ENCODE data around the gene SMIM10. TPM values are rescaled to one million over a fixed set of nuclear protein-coding genes. Genes with fewer than 3 reads are reported as not detected.

The SMIM10 gene
- total and polyA plus RNA-seq, 8 donors, result 0.74 to 4.4 (median 1.3) TPM

DNA sequence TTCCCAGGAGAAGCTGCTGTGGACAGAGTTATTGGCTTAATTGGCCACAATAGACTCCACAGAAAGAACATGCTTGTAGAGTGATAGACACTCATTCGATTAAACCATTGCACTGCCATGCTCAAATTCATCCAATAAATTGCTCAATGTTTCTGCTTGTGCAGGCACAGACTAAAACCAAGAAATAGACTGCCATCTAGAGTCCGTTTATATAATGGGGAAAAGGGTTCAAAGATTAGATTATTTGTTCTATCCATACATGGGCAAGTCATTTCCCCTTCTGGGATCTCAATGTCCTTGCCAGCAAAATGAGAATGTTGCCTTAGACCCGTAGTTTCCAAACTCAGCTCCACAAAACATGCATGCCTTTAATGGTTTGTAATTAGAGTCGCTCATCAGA is 8.7 kb downstream of the SMIM10 start:
- TF ChIP-seq, protein P1, sequence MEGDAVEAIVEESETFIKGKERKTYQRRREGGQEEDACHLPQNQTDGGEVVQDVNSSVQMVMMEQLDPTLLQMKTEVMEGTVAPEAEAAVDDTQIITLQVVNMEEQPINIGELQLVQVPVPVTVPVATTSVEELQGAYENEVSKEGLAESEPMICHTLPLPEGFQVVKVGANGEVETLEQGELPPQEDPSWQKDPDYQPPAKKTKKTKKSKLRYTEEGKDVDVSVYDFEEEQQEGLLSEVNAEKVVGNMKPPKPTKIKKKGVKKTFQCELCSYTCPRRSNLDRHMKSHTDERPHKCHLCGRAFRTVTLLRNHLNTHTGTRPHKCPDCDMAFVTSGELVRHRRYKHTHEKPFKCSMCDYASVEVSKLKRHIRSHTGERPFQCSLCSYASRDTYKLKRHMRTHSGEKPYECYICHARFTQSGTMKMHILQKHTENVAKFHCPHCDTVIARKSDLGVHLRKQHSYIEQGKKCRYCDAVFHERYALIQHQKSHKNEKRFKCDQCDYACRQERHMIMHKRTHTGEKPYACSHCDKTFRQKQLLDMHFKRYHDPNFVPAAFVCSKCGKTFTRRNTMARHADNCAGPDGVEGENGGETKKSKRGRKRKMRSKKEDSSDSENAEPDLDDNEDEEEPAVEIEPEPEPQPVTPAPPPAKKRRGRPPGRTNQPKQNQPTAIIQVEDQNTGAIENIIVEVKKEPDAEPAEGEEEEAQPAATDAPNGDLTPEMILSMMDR (IDR thresholded peaks at IDR 0.05), result peak in 3 of 4 donors; percentile 17 to 22 (median 19)
- DNase-seq, result no peak

DNA sequence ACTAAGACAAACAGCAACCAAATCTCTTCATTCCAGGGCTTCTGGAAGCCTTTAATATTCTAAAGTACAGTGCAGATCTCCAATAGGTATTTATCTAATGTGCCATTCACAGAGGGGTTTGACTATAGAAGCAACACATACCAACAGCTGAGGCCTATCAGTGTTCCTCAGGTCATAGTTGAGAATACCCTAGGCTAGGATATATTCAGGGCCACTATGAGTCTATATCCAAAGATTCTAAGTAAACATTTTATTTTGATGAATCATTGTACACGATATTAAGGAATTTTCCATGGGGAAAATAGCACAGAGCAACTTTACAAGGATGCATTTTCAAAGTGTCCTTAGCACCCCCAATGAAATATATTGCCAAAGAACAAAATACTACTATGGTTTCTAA is 9.7 kb downstream of the SMIM10 start:
- ATAC-seq (no peak), FAIRE-seq (no peak), DNase-seq (no peak)
- no peak overlapping the region for H3K27ac ChIP-seq
- TF ChIP-seq, protein P1 (IDR thresholded peaks at IDR 0.05), result no peak
- H3K4me1 ChIP-seq, result no peaks in the 10 kb centered on the region
- H3K4me3 ChIP-seq, result no peak overlapping the region
- no peaks in the 10 kb centered on the region for H3K9me3 ChIP-seq
- H3K27me3 ChIP-seq, result no peaks in the 10 kb centered on the region
- H3K36me3 ChIP-seq, result no peaks in the 10 kb centered on the region
- 55 to 62% methylated on average over 1 of the region's 1 CpG for WGBS, 2 donors
- intact Hi-C loops (cut with DNase I), result no loop called here

More for the DNA sequence above, 8.7 kb downstream of the SMIM10 start:
- 19 to 23% methylated on average over 4 of the region's 4 CpGs for WGBS, 2 donors
- ATAC-seq (peak in 3 of 4 donors; percentile 33 to 48 (median 36)), FAIRE-seq (peak; percentile 26)
- intact Hi-C loops (cut with DNase I), result no loop called here
- Histone ChIP-seq H3K27ac (no peak overlapping the region), H3K27me3 (no peaks in the 10 kb centered on the region), H3K4me1 (no peaks in the 10 kb centered on the region), H3K36me3 (no peaks in the 10 kb centered on the region), H3K4me3 (no peak overlapping the region), H3K9me3 (no peaks in the 10 kb centered on the region)

DNA sequence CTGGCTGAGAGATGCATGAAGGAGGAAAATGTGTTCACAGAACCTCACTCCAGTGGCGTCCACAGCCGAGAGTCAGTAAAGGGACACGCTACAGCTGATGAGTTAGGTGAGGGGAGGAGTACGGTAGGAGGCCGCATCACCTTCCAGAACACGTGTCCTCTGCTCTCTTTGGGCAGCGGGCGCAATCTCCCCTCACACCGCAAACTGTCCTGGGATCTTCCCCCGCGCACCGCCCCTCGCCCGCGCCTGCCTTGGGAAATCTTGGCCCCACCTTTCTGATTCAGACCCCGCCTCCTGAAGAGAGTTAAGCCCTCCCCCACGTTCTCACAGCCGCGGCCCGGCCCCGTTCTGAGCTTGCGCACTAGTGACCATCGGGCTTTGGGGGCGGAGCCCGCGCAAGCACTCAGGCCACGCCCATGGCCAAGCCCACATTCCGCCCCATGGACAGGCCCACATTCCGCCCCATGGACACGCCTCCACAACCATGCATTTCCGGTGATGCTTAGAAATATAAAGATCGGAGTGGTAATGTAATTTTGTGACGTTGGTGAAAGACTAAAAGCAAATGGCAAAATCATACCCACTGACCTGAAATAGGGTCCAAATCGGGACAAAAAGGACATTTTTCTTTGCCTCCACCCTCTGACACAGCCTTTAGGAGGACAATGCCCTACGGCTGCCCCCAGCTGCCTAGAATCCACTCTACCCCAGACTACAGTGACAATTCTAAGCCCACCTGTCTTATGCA is 13.3 kb downstream of the SMIM10 start:
- H3K27ac ChIP-seq, result no peak overlapping the region

DNA sequence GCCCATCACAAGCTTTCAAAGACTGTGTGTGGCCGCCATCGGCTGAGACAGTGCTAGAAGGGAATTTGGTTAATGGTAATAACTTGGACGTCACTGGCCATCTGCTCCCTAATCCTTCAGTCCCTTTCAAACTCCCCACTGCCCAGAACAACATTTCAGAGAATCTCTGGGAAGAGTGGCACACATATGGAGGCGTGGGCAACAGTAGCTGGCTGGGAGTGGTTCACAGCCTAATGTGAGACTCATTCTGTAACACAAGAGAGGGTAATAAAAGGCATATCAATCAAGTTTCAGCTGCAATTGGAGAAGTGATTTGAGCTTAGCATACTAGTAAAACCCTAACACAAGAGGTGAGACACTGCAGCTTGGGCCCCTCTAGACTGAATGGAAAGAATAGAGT is 15.4 kb downstream of the SMIM10 start:
- WGBS, 2 donors, result 77 to 79% methylated on average over 4 of the region's 4 CpGs
- no peaks in the 10 kb centered on the region for H3K9me3 ChIP-seq
- TF ChIP-seq, protein P1 (IDR thresholded peaks at IDR 0.05), result no peak
- peaks cover 0 to 4% (median 0%) of the 10 kb centered on the region in 4 donors for H3K27me3 ChIP-seq
- no peaks in the 10 kb centered on the region for H3K4me1 ChIP-seq
- no peak overlapping the region for H3K4me3 ChIP-seq
- ATAC-seq, result no peak
- DNase-seq, result no peak
- H3K36me3 ChIP-seq, result no peaks in the 10 kb centered on the region
- no peak for FAIRE-seq
- intact Hi-C loops (cut with DNase I), result no loop called here
- no peak overlapping the region for H3K27ac ChIP-seq

More for the DNA sequence above, 13.3 kb downstream of the SMIM10 start:
- Histone ChIP-seq H3K36me3 (no peaks in the 10 kb centered on the region), H3K4me3 (peak overlapping the region in 2 of 4 donors; percentile 28 to 36), H3K4me1 (no peaks in the 10 kb centered on the region), H3K9me3 (no peaks in the 10 kb centered on the region), H3K27me3 (peaks cover 0 to 4% (median 0%) of the 10 kb centered on the region in 4 donors)
- intact Hi-C loops (cut with DNase I), result no loop called here
- FAIRE-seq (peak; percentile 95), DNase-seq (peak; percentile 79 to 94 (median 92)), ATAC-seq (peak; percentile 99 to 100 (median 100))
- WGBS, 2 donors, result 0 to 29% methylated on average over 35 of the region's 35 CpGs
- TF ChIP-seq, protein P1 (IDR thresholded peaks at IDR 0.05), result no peak

DNA sequence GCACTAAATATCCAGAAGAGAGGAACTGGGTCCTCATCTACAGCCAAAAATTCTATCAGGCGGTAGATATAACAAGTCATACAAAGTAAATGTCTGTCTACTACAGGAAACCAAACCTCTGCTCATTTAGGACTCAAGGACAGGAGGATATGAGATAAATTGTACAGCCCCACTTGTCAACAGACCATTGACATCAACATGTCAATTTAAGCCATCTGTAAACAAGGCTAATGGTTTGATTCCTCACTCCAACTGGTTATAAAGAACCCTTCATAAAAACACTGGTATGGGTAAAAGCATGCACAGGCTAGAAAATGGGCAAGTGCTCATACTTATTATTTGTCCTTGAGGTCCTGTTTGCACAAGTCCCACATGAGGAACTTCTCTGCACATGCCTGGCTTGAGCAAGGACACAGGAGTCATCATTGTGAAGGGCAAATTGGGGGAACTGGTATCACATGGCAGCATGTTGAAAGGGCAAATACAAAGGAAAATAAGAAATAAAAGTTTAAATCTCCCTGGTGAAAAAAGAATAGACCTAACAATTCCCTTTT is 18.3 kb downstream of the SMIM10 start:
- Histone ChIP-seq H3K9me3 (no peaks in the 10 kb centered on the region), H3K4me3 (no peak overlapping the region), H3K27ac (no peak overlapping the region), H3K36me3 (no peaks in the 10 kb centered on the region), H3K27me3 (peaks cover 0 to 4% (median 0%) of the 10 kb centered on the region in 4 donors), H3K4me1 (no peaks in the 10 kb centered on the region)
- ATAC-seq, result peak in 1 of 4 donors; percentile 23
- 70 to 100% methylated on average over 1 of the region's 1 CpG for WGBS, 2 donors
- TF ChIP-seq, protein P1 (IDR thresholded peaks at IDR 0.05), result no peak
- intact Hi-C loops (cut with DNase I), result no loop called here
- no peak for FAIRE-seq
- DNase-seq, result no peak

Measured in pancreas (tissue), 10 donors.